Measurements from ENCODE around the gene RREB1. TPM values are rescaled to one million over a fixed set of nuclear protein-coding genes. Genes with fewer than 3 reads are reported as not detected.

Gene RREB1
- total RNA-seq, 1 experiment from 2014 or later: 53.5 TPM

- no peaks in the 10 kb centered on the region for H3K27me3 Mint-ChIP-seq (ENCODE audit: insufficient read depth, unreplicated experiment)
- no TSS peak for BruUV-seq (replicated peaks)
- no peaks in the 10 kb centered on the region for H3K36me3 Mint-ChIP-seq (ENCODE audit: insufficient read depth, unreplicated experiment)
- ChIA-PET CTCF (no interaction called here), POLR2A (interaction anchor here (0.9 to 1.9 kb wide), 5 partner anchors 10 to 55 kb away, joined by 3 to 9 read pairs (median 4); no protein-coding TSS in a partner anchor)
- no peak for TF ChIP-seq CTCF (IDR thresholded peaks at IDR 0.05; ENCODE audit: unreplicated experiment)
- H3K4me1 Mint-ChIP-seq (ENCODE audit: insufficient read depth, unreplicated experiment): no peaks in the 10 kb centered on the region
- intact Hi-C loops (cut with micrococcal nuclease): loop anchor here (5.0 kb wide), 2 partner anchors 304 to 429 kb away; no protein-coding TSS in a partner anchor
- H3K9me3 Mint-ChIP-seq (ENCODE audit: unreplicated experiment): no peaks in the 10 kb centered on the region
- DNase-seq (ENCODE audit: unreplicated experiment): no peak
- no peak overlapping the region for H3K27ac Mint-ChIP-seq (ENCODE audit: low read depth, unreplicated experiment)
- peak overlapping the region; percentile 92 for H3K4me3 Mint-ChIP-seq (ENCODE audit: unreplicated experiment)
These were observed 1.5 kb upstream of the RREB1 start for GRCh38 chr6:7106215-7106751.

GRCh38 chr6:7106752-7107577 lies 796 bp upstream of the RREB1 start:
- TF ChIP-seq CTCF (IDR thresholded peaks at IDR 0.05; ENCODE audit: unreplicated experiment): no peak
- intact Hi-C loops (cut with micrococcal nuclease): loop anchor here (5.0 kb wide), 2 partner anchors 305 to 430 kb away; no protein-coding TSS in a partner anchor
- POLR2A ChIA-PET: interaction anchor here (0.6 to 9.2 kb wide), 19 partner anchors 10 to 412 kb away, joined by 3 to 105 read pairs (median 6); no protein-coding TSS in a partner anchor
- Mint-ChIP-seq H3K36me3 (ENCODE audit: insufficient read depth, unreplicated experiment) (no peaks in the 10 kb centered on the region), H3K4me1 (ENCODE audit: insufficient read depth, unreplicated experiment) (no peaks in the 10 kb centered on the region), H3K27me3 (ENCODE audit: insufficient read depth, unreplicated experiment) (no peaks in the 10 kb centered on the region), H3K9me3 (ENCODE audit: unreplicated experiment) (no peaks in the 10 kb centered on the region), H3K4me3 (ENCODE audit: unreplicated experiment) (peak overlapping the region; percentile 92), H3K27ac (ENCODE audit: low read depth, unreplicated experiment) (peak overlapping the region; percentile 61)
- no TSS peak for BruUV-seq (replicated peaks)
- CTCF ChIA-PET: interaction anchor here (0.6 to 0.7 kb wide), 2 partner anchors 17 to 46 kb away, joined by 3 read pairs; no protein-coding TSS in a partner anchor
- DNase-seq (ENCODE audit: unreplicated experiment): no peak

- no peak for TF ChIP-seq CTCF (IDR thresholded peaks at IDR 0.05; ENCODE audit: unreplicated experiment)
- ChIA-PET POLR2A (interaction anchor here (0.7 to 9.2 kb wide), 29 partner anchors 8 to 413 kb away, joined by 3 to 105 read pairs (median 5); no protein-coding TSS in a partner anchor), CTCF (no interaction called here)
- peak overlapping the region; percentile 92 for H3K4me3 Mint-ChIP-seq (ENCODE audit: unreplicated experiment)
- no peaks in the 10 kb centered on the region for H3K36me3 Mint-ChIP-seq (ENCODE audit: insufficient read depth, unreplicated experiment)
- BruUV-seq (replicated peaks): no TSS peak
- H3K9me3 Mint-ChIP-seq (ENCODE audit: unreplicated experiment): no peaks in the 10 kb centered on the region
- peak overlapping the region; percentile 61 for H3K27ac Mint-ChIP-seq (ENCODE audit: low read depth, unreplicated experiment)
- peaks cover 13% of the 10 kb centered on the region for H3K4me1 Mint-ChIP-seq (ENCODE audit: insufficient read depth, unreplicated experiment)
- intact Hi-C loops (cut with micrococcal nuclease): loop anchor here (2.0 to 5.0 kb wide), 6 partner anchors 50 to 431 kb away; no protein-coding TSS in a partner anchor
- DNase-seq (ENCODE audit: unreplicated experiment): peak; percentile 52
- no peaks in the 10 kb centered on the region for H3K27me3 Mint-ChIP-seq (ENCODE audit: insufficient read depth, unreplicated experiment)
These were observed 619 bp downstream of the RREB1 start for GRCh38 chr6:7108196-7108963.
